ENCODE measurements around the gene ARL8A.
"Not testable (repeated sequence)": the region's sequence is repeated elsewhere in the genome, so short reads cannot be mapped to it uniquely, and the experiment has no call there.

The ARL8A gene

DNA sequence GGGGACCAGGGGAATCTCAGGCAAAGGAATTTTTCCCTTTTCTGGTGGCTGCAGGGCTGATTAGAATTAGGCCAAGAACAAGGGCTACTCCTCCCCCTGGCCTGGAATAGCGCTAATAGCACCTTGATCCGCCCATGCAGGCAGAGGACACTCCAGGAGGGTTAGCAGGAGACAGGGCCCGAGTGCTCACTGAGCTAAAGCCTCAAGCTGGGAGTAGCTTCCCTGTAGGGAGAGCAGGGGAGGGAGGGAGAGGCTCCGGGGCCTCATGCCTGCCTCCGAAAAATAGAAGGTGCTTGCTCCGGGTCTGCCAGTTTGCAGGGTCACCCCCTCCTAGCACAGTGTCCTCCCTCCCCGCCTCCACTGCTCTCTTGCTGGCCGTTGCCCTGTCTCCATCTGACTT lies 12.1 kb upstream of the ARL8A start:
- no peak for FAIRE-seq

DNA sequence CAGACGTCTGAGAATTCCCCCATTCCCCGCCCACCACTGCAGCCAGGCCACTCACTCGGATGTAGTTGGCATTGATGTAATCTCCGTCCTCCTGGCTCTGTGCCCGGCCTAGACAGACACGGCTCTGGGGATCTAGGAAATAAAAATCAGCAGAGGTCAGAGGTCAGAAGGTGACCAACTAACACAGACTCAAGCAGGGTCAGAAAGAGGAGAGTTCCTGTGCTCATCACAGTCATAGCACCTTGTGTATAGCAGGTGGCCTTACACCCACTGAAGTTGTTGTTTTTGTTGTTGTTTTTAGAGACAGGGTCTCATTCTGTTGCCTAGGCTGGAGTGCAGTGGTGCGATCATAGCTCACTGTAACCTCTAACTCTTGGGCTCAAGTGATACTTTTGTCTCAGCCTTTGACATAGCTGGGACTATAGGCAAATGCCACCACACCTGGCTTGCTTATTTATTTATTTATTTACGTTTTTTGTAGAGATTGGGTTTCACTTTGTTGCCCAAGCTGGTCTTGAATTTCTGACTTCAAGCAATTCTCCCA lies 11.0 kb upstream of the ARL8A start:
- no peak for FAIRE-seq

DNA sequence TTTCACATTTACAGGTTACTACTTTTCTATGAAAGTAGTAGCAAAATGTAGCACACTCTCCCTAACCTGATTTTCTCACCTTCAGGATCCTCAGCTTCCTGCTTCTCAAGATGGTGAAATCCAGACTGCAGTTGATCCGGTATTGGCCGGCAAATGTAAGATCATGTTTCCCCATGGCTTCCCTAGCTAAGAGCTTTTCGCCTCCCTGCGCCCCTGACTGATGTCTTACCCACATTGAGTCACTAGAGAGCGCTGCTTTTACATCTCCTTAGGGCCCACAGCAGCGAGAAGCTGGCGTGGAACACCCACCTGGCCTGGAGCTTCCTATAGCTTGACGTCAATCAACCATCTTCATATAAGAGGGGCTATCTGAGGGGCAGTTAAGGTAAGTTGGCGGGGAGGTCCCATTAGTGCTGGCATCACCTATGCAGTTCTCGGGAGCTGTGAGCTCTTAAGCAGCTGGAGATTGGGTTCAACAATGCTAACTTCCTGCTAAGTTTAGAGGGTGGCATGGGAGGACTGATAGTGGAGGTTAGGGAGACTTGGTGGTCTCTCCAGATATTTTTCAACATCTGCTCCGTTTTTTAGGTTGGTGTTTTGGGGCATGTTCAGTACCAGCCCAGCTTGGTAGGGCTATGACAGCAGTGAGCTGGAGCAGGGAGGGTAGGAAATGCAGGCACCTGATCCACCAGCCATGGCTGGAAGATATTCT lies 10.4 kb upstream of the ARL8A start:
- peak; percentile 80 for FAIRE-seq

DNA sequence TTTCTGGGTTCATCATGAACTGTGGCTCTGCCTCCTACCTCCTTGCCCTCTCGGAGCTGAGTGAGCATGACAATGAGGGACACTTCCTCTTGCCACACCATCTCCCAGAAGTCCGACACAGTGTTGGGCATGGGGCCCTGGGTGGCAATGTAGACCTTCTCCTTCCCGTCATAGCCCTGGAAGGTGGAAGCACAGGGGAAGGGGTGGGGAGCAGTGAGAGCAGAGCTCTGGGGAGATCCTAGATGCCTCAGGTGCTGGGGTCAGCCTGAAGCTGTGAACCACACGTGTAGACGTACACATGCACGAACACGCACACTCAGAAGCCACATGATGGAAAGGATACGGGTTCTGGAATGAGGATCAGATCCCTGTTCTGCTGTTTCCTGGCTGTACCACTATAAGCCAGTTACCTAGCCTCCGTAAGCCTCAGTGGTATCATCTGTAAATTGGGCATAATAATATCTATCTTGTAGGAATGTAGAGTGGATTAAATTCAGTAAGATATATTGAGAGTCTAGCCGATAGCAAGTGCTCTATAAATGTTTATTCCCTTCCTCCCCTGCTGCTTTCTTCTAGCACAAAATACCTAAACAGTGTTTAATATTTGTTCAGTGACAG lies 9.7 kb upstream of the ARL8A start:
- FAIRE-seq = no peak

DNA sequence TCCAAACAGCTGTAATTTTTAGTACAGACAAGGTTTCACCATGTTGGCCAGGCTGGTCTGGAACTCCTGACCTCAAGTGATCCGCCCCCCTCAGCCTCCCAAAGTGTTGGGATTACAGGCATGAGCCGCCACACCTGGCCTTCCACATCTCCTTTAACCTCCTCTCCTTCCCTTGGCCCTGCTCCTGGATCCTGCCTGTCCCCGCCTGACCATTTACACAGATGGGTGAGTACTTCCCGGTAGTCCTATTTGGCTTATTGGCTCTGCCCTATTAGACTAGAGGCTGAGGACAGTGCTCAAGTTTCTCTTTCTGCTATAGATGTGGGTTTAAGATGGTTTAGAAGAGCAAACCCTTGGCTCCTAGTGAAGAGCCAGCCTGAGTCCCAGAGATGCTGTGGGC lies 8.7 kb upstream of the ARL8A start:
- no peak for FAIRE-seq

DNA sequence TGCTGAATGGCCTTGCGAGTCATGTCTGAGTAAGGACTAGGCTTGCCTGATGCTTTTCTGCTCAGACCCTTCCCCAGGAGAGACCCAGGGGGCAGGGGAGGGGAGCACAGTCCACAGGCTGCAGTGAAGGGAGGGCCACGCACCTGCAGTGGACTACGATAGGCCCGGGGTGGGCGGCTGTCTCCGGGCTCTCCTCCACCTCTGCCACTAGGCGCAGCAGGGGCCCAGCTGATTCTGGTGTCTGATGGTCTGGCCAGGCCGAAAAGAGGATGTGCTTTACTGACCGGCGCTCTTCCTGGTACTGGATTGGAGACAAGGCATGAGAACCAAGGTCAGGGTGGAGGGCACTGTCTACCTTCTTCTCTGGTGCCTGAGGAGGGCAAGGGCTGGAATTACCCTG lies 7.9 kb upstream of the ARL8A start:
- FAIRE-seq = no peak

DNA sequence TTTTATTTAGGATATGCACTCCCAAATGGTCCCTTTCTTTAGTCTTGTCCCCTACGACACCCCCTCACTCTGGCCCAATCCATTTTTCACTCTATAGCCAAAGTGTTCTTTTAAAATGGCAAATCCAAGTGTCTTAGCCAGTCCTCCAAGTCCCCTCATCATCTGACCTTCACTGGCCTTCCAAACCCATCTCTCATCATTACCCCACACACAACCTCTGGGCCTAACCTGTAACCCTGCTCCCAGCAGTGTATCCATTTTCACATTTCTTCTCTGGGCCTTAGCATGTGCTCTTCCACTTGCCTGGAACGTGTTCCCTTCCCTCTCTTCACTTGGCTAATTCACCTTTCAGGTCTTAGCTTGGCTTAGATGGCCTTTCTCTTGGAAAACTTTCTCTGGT lies 6.5 kb upstream of the ARL8A start:
- FAIRE-seq = no peak

DNA sequence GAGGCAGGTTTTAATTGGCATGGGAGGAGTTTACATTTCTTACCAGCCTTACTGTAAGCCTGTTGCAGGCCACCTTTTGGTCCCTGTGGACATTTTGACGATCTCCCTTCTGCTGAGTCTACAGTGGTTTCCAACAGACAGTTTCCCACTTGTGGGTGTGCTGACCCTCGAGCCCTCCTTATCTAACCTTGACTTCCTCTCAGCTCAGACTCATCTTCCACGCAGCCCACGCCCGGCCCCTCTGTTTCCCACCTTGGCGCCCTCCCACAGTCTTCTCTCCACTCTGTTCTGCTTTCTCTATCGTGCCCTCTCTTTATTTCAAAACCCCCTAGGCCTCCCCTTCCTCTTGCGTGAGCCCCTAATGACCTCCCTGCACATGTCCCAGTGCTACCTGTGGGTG lies 6.1 kb upstream of the ARL8A start:
- no peak for FAIRE-seq

DNA sequence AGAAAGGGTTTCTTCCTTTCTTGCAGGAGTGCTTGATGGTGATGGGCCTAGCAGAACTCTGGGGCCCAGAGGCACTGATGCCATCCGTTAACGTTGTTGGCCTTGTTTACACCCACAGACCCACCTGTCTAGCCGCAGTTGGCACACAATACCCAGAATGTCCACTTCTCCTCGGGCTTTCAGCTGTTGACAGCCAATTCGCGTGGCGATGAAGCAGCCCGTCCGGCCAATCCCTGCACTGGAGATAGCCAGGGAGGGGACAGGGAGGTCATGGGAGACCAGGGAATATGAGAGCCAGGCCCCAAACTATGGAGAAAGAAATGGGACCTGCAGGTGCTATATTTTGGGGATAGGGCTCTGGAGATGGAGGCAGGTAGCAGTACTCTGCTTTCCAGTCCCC lies 5.7 kb upstream of the ARL8A start:
- no peak for FAIRE-seq

DNA sequence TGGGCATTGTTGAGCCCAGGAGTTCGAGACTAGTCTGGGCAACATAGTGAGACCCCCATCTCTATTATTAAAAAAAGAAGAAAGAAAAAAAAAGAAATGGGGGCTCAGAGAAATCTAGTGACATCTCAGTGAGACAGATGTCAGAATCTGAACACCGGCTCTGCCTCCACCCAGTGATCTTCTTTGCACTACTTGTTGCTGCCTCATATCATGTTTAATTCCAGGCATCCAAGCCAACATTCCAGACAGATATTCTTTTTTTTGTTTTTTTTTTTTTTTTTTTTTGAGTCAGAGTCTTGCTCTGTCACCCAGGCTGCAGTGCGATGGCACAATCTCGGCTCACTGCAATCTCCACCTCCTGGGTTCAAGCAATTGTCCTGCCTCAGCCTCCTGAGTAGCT lies 5.0 kb upstream of the ARL8A start:
- no peak for FAIRE-seq

DNA sequence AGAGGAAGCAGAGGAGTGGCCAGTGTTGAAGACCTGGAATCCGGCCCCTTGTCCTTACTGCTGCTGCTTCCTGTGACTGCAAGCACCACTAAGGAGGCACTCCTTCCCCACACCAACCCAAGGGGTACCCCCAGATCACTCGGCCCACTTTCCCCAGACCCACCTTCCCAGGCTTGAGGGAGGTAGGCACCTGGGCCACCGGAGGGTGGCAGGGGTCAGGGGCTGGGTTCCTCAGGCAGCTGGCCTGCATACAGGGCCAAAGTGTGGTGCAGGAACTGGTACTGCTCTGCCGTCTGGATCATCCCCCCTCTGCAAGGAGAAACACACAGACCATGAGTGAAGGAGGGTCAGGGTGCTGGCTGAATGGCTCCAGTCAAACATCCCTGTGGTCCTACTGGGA lies 3.9 kb upstream of the ARL8A start:
- FAIRE-seq = no peak

DNA sequence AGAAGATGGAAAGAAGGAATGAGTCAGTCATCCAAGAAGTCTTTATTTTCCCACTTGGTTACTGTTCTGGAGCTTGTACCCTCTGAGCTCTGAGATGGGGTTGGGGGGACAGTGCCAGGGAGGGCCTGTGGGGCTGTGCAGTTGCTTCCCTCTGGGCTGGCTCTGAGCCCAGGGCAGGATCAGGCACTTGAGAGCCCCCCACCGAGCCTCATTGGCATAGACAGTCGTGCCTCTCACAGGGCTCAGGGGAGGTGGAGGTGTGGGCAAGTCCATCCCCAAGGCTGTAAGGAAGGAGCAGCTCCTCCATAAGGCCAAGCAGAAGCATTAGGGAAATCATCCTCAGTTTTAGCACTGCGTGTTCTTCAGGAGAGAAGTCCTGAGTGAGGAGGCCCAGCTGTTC lies 2.5 kb upstream of the ARL8A start:
- FAIRE-seq = no peak

DNA sequence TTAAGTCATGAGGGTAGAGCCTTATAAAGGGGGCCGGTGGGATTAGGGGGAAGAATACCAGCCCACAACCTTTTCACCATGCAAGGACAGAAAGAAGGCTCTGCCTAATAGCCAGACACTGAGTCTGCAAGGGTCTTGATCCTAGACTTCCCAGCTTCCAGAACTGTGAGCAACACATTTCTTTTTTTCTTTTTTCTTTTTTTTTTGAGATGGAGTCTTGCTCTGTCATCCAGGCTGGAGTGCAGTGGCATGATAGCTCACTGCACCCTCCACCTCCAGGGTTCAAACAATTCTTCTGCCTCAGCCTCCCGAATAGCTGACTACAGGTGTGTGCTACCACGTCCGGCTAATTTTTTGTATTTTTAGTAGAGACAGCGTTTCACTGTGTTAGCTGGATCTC lies 1.7 kb upstream of the ARL8A start:
- FAIRE-seq = no peak

DNA sequence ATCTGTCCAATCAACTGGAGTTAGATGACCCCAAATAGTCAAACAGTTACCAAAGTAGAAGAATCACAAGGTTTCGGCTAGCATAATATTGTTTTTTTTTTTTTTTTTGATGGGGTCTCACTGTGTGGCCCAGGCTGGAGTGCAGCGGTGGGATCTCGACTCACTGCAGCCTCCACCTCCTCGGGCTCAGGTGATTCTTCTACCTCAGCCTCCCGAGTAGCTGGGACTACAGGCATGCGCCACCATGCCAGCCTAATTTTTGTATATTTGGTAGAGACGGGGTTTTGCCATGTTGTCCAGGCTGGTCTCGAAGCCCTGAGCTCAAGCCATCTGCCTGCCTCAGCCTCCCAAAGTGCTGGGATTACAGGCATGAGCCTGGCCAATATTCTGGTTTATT lies 1.2 kb upstream of the ARL8A start:
- not testable (repeated sequence) for FAIRE-seq

DNA sequence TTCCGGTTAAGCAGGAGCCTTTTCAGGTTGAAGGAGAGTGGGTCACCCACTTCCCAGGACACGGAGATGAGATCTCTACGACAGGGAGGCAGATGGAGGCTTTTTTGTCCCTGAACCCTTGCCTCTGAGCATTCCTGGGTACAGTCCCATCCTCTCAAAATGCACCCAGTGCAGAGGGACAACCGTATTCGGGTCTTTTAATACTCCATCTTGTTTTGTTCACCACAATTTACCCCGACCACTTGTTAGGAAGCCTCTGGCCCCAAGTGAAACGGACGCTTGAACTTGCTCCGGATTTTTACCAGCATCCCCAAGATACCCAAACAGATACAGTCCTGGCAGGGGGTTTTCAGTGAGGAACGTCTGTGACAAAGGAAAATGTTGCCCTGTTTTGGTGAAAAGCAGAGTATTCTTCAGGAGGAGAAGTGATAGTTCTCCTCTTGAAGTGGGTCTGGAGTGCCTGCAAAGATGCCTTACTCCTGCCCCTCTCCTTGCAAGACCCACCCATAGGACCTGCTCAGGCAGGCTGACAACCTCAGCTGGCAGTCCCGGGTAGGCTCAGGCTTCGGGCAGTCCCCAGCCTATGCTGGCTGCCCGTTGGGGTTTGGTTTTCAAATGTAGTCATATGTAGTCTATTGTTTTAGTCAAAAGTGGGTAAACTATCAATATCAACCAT lies 669 bp upstream of the ARL8A start:
- FAIRE-seq = no peak

DNA sequence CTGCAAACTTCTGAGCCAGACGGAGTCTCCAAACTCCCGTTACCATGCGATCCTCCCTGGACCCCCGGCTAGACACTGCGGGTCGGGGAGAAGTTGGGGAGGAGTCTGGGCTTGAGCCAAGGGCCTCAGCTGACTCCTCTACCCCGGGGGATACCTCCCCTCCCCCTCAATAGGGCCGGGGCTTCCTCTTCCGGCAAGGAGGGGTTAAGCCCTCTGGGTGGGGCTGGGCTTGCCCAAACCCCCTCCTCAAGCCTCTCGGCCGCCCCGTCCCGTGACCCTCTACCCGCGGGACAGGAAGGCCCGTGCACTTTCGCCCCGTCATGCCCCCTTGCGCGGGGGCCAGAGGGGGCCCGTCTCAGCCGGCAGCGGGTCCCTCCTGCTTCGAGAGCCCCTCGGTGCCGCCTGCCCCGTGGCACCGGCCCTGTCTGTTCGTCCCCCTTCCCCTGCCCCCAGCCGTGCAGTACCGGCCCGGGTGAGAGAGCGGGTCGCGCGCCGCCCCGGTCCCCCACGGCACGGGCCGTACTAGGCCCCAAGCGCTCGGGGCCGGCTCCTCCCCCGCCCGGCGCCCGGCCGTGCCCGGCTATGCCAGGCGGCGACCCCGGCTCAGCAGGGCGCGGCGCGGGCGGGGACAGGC lies 652 bp downstream of the ARL8A start:
- no peak for FAIRE-seq

DNA sequence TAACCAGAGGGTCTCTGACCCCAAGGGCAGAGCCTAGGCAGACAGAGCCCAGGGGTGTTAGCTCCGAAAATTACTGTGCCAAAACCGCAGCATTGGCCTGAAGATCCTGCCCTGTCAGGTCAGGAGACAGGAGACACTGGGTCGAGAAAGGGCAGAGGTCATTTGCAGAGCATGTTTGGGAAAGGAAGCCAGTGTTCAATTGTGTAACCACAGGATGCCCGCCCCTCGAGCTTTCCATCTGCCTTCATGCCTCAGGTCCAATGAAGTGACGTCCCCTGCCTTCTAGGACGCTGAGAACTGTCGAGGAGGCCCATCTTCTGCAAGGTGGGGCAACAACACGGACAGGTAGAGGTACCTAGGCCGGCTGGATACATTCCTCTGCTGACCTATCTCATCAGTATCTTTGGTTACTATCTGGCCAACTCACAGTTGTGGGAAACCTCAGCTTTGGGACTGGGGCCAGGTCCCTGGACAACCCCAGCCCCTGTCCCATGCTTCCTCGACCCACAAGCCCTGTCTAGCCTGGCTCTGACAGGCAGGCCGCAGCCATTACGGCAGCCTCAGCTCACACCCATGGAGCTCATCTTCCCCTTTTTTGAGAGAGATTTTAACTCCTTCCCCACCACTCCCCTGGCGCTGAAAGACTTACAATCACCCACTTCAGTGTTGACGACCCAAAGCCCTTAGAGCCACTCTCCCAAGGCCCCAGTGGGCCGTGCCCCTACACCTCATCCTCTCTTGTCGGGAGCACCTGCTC lies 1.3 kb downstream of the ARL8A start:
- no peak for FAIRE-seq

DNA sequence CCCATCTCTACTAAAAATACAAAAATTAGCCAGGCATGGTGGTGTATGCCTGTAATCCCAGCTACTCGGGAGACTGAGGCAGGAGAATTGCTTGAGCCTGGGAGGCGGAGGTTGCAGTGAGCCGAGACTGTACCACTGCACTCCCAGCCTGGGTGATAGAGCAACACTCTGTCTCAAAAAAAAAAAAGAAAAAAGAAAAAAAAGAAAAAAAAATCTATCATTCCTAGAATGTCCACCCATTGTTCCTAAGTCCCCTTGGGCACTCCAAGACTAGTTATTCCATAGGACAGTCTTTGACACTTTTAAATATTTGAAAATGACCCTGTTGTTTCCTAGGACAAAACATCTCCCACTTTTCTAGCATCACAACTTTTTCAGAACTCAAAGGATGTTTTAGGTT lies 3.1 kb downstream of the ARL8A start:
- not testable (repeated sequence) for FAIRE-seq

DNA sequence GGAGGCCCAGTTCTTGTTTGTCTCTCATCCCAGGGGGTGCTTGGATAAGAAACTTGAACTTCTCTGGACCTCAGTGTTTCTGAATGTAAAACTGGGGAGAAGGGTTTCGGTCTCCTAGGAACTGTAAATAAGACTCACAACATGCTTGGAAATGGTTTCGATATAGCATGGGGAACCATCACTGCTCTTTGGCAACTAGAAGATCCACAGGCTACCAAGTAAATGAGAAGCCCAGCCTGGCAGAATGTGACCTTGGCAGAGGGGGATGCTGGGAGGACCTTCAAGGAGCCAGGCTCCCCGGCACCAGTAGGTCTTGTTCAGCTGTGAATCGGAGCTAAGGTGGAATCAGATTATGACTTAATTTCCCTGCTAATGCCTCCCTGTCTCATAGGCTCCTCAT lies 3.7 kb downstream of the ARL8A start:
- no peak for FAIRE-seq

DNA sequence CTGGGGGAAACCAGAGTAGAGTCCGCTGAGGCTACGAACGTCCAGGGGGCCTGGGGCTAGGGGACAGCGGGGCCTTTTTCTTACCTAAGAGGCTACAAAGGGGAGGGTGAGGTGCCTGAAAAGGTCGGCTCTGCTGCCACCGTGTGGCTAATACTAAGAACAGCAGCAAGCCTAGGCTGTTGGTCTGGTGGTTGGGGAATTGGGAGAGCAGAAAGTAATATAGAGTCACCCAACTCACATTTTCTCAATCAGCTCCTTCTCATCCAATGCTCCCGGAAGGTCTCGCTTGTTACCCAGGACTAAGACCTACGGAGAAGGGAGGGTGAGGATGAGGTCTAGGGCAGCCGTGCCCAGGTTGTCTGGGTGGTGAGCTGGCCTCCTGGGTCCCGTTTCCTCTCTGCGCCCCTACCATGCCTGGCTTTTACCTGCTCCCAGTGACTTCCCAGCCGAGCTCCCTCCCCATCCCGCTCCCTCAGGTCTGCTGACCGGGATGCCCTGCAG lies 9.3 kb downstream of the ARL8A start:
- FAIRE-seq = peak; percentile 90

DNA sequence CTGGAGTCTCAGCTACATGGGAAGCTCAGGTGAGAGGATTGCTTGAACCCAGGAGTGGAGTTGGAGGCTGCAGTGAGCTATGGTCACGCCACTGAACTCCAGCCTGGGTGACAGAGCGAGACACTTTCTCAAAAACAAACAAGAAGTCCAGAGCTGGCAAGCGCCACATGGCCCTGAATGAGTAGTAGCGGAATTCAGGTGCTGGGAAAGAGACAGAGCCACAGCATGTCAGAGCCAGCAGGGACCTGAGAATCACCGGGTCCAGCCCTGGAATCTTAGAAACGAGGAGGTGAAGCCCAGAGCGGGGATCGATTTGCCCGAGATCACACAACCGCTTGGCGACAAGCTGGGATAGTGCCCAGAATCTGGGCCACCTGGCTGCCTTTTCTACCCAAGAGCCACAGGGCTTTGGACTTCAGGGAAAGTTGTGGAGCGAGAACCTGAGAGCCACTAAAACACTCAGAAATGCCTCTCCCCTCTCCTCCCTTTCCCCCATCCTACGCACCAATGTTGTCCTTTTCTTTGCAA lies 9.8 kb downstream of the ARL8A start:
- no peak for FAIRE-seq

DNA sequence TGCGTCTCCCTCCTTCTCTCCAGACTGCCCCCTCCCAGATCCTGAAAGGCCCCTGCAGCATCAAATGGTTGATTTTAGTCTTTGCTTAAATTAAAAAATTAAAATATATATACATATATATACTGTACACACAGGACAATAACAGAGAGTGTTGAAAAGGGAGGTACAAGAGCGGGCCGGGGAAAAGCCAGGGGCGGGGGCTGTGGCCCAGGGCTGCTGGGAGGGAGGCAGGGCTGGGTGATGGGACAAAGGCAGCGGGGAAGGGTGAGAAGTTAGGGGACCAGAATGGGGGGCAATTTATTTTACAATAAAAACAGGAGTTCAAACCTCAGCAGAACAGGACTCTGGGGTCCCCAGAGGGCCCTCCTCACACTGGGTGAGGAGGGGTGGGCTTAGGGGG lies 10.5 kb downstream of the ARL8A start:
- FAIRE-seq = no peak

DNA sequence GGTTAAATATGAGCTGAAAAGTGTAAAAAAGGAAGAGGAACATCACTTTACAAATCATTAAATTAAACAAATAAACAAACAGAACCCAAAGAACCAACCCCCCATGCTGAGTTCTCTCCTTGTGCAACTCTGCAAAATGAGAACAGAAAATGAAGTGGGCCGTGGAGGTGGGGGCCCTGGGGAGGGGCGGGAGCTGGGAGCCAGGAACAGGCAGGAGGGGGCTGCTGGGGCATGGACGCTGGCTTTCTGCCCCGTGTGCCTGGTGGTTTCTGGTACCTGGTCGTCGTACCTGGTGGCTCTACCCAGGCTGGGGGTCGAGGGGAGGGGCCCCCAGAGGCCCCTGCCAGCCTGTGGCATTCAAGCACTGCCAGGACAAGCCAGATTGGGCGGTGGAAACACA lies 11.0 kb downstream of the ARL8A start:
- no peak for FAIRE-seq

Measured in G401.6 (cell line).